Mucosa of descending colon (tissue), 3 donors: ENCODE results near the gene AQP2. TPM values are rescaled to one million over a fixed set of nuclear protein-coding genes. Genes with fewer than 3 reads are reported as not detected.
A peak's percentile ranks its signal among the peaks of the same experiment; 100 is the strongest.

Experiments used
- ATAC-seq: fragments of 200-7000 bp; cut with Tn5 transposase; one replicate; pipeline ENCODE4 v1.9.1; 2020; ENCODE audit warnings: mild to moderate bottlenecking, moderate library complexity
- DNase-seq, 3 donors: peaks; one replicate each; pipeline ENCODE4 v3.0.0-alpha.2; 2020
- H3K36me3 ChIP-seq: fragments of 200-600 bp; one replicate; pipeline ENCODE4 v1.8.0; 2021; ENCODE audit warnings: low read depth, mild to moderate bottlenecking
- H3K4me1 ChIP-seq: fragments of 200-600 bp; one replicate; pipeline ENCODE4 v1.8.0; 2021; ENCODE audit warnings: low read depth, mild to moderate bottlenecking
- H3K4me3 ChIP-seq: fragments of 200-600 bp; one replicate; pipeline ENCODE4 v1.8.0; 2021; ENCODE audit warnings: mild to moderate bottlenecking
- H3K9me3 ChIP-seq: fragments of 200-600 bp; one replicate; pipeline ENCODE4 v1.8.0; 2021; ENCODE audit warnings: mild to moderate bottlenecking
- intact Hi-C, 2 donors: fragments of 100-400 bp; cut with DNase I in 1 of 2; cut with micrococcal nuclease in 1 of 2; formaldehyde crosslinking; loops; one replicate each; pipeline versions ENCODE4 v1.11.0 to v1.11.1; 2022; cut with DNase I, micrococcal nuclease
- total RNA-seq, 3 donors: library from RNA; stranded (reverse); fragmentation: NEBNext Ultra II Directional in 2 of 3; extraction: Animal tissue kit (Norgen Biotek cat#: 25700) in 2 of 3; gene quantifications; one replicate each; pipeline versions ENCODE4 v1.2.1 to v1.2.4, GENCODE V29; 2021 to 2023
- TF ChIP-seq, protein P1 (sequence below): fragments of 200-600 bp; IDR thresholded peaks from one replicate; pipeline ENCODE4 v1.8.0; 2022; ENCODE audit warnings: antibody characterized with exemption, mild to moderate bottlenecking
- donor health status: DM: no; HTN: no; CAD: no; lungs with moderate emphysema.
- donor health status: DM: no; HTN: no; CAD: no.
- donor health status: DM: no; HTN: yes; CAD: no.

The AQP2 gene
- total RNA-seq, 3 donors from 2014 or later: not detected

DNA sequence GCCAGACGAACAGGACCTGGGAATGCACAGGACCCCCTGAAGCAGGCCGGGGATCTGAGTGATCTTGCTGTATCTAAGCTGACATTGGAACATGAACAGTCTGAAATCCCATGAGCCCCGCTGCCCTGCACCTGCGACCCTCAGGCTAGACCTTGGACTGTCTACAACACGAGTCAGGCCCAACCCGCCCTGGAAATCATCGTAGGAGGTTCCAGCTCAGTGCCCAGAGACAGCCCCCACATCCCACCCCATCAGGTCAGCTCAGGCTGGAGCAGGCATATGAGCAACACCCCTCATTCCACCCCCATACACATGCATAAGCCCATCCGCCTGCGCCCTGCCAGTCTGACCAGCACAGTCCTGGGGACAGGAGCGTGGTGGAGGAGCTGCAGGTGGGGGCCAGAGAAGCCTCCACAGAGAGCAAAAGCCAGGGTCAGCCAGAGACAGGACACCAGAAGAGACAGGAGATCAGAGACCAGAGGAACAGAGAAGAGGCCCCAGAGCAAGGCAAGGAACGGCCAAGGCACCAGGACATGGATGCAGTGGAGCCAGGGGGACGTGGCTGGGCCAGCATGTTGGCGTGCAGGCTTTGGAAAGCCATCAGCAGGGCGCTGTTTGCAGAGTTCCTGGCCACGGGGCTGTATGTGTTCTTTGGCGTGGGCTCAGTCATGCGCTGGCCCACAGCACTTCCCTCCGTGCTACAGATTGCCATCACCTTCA lies 22.3 kb downstream of the AQP2 start, which contains the start of gene AQP6:
Gene AQP6, plus strand, starts transcription at position 307 of the 720 bp plus-strand sequence. Its CDS starts 227 bp downstream, at position 534.
- intact Hi-C loops: loop anchor here in 1 of 2 donors (5.0 kb wide), 1 partner anchor 90 kb away; no protein-coding TSS in a partner anchor
- no peak for DNase-seq
- no peak for ATAC-seq
- TF ChIP-seq, protein P1, sequence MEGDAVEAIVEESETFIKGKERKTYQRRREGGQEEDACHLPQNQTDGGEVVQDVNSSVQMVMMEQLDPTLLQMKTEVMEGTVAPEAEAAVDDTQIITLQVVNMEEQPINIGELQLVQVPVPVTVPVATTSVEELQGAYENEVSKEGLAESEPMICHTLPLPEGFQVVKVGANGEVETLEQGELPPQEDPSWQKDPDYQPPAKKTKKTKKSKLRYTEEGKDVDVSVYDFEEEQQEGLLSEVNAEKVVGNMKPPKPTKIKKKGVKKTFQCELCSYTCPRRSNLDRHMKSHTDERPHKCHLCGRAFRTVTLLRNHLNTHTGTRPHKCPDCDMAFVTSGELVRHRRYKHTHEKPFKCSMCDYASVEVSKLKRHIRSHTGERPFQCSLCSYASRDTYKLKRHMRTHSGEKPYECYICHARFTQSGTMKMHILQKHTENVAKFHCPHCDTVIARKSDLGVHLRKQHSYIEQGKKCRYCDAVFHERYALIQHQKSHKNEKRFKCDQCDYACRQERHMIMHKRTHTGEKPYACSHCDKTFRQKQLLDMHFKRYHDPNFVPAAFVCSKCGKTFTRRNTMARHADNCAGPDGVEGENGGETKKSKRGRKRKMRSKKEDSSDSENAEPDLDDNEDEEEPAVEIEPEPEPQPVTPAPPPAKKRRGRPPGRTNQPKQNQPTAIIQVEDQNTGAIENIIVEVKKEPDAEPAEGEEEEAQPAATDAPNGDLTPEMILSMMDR: no peak
- H3K4me1 ChIP-seq: peaks cover under 1% of the 10 kb centered on the region
- no peaks in the 10 kb centered on the region for H3K36me3 ChIP-seq
- no peaks in the 10 kb centered on the region for H3K9me3 ChIP-seq
- no peak within 1 kb of the TSS for H3K4me3 ChIP-seq

DNA sequence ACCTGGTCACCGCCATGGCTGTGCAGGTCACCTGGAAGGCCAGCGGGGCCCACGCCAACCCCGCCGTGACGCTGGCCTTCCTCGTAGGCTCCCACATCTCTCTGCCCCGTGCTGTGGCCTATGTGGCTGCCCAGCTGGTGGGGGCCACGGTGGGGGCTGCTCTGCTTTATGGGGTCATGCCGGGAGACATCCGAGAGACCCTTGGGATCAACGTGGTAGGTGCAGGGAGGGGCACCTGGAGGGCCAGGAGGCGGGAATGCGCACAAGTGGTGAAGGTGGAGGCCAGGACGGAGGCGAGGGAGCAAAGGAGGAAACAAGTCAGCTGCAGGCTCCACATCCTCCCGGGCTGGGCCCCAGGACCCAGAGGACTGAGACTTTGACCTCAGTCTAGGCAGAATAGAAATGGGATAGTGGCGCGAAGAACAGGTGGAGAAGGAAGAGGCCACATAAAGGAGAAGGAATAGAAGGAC lies 22.9 kb downstream of the AQP2 start:
- TF ChIP-seq, protein P1: no peak
- ATAC-seq (peak; percentile 68), DNase-seq (no peak)
- Histone ChIP-seq H3K9me3 (no peaks in the 10 kb centered on the region), H3K4me1 (no peaks in the 10 kb centered on the region), H3K4me3 (no peak overlapping the region), H3K36me3 (no peaks in the 10 kb centered on the region)
- intact Hi-C loops: loop anchor here in 1 of 2 donors (5.0 kb wide), 1 partner anchor 89 kb away; no protein-coding TSS in a partner anchor

- ATAC-seq (peak; percentile 76), DNase-seq (peak in 2 of 3 donors; percentile 59)
- TF ChIP-seq, protein P1: peak; percentile 16
- H3K4me1 ChIP-seq: no peaks in the 10 kb centered on the region
- H3K9me3 ChIP-seq: no peaks in the 10 kb centered on the region
- H3K4me3 ChIP-seq: no peak overlapping the region
- H3K36me3 ChIP-seq: no peaks in the 10 kb centered on the region
- intact Hi-C loops: loop anchor here in 1 of 2 donors (5.0 kb wide), 1 partner anchor 88 kb away; no protein-coding TSS in a partner anchor
Measured at GRCh38 chr12:49974231-49974675, 23.7 kb downstream of the AQP2 start.

GRCh38 chr12:49974677-49975317 lies 24.3 kb downstream of the AQP2 start:
- H3K4me1 ChIP-seq: no peaks in the 10 kb centered on the region
- TF ChIP-seq, protein P1: no peak
- intact Hi-C loops: loop anchor here in 1 of 2 donors (5.0 kb wide), 1 partner anchor 88 kb away; no protein-coding TSS in a partner anchor
- no peaks in the 10 kb centered on the region for H3K9me3 ChIP-seq
- ATAC-seq (no peak), DNase-seq (no peak)
- no peak overlapping the region for H3K4me3 ChIP-seq
- H3K36me3 ChIP-seq: no peaks in the 10 kb centered on the region

- DNase-seq: no peak
Measured at GRCh38 chr12:49975318-49975761, 24.8 kb downstream of the AQP2 start.

More at GRCh38 chr12:49975318-49975761, 24.8 kb downstream of the AQP2 start:
- Histone ChIP-seq H3K36me3 (no peaks in the 10 kb centered on the region), H3K4me1 (no peaks in the 10 kb centered on the region), H3K9me3 (no peaks in the 10 kb centered on the region), H3K4me3 (no peak overlapping the region)
- no peak for ATAC-seq
- TF ChIP-seq, protein P1: no peak
- intact Hi-C loops: no loop called here
